Mesenchymal stem cell (in vitro differentiated cells and primary cell): Measurements from ENCODE around the gene COX10.
A peak's percentile ranks its signal among the peaks of the same experiment; 100 is the strongest.
"Not testable (repeated sequence)": the region's sequence is repeated elsewhere in the genome, so short reads cannot be mapped to it uniquely, and the experiment has no call there.

Source experiments
- DNase-seq: peaks from one replicate; pipeline ENCODE4 v3.0.0-alpha.2; 2013
- H2AFZ ChIP-seq: one replicate; pipeline ENCODE4 v1.6.1; 2013; ENCODE audit warnings: low read depth, mild to moderate bottlenecking, control low read depth, inconsistent platforms, low read length, moderate library complexity
- H2AK5ac ChIP-seq: 2 replicates; pipeline ENCODE4 v1.6.1; 2013; ENCODE audit warnings: low read length, moderate library complexity, mild to moderate bottlenecking, inconsistent platforms; ENCODE audit not compliant: severe bottlenecking
- H2BK120ac ChIP-seq: one replicate; pipeline ENCODE4 v1.6.1; 2013; ENCODE audit warnings: low read depth, mild to moderate bottlenecking, inconsistent platforms, low read length, moderate library complexity
- H2BK12ac ChIP-seq, 2 experiments: one replicate each; pipeline ENCODE4 v1.6.1; 2013; ENCODE audit warnings: inconsistent platforms in 2 of 2, low read length in 2 of 2, mild to moderate bottlenecking in 2 of 2, moderate library complexity in 2 of 2, control low read depth in 1 of 2
- H2BK15ac ChIP-seq: one replicate; pipeline ENCODE4 v1.6.1; 2013; ENCODE audit warnings: mild to moderate bottlenecking, low read depth, inconsistent platforms; ENCODE audit not compliant: poor library complexity, severe bottlenecking
- H2BK5ac ChIP-seq: 2 replicates; pipeline ENCODE4 v1.6.1; 2013; ENCODE audit warnings: low read depth, mild to moderate bottlenecking, low read length, control low read depth, inconsistent platforms; ENCODE audit not compliant: poor library complexity, severe bottlenecking
- H3K14ac ChIP-seq, 2 experiments: one replicate each; pipeline ENCODE4 v1.6.1; 2013; ENCODE audit warnings: inconsistent platforms in 2 of 2, low read length in 2 of 2, control low read depth in 1 of 2, mild to moderate bottlenecking in 1 of 2, moderate library complexity in 1 of 2
- H3K18ac ChIP-seq, 2 experiments: one replicate each; pipeline ENCODE4 v1.6.1; 2013; ENCODE audit warnings: inconsistent platforms in 2 of 2, low read length in 2 of 2, control low read depth in 1 of 2, low read depth in 1 of 2, mild to moderate bottlenecking in 1 of 2
- H3K23ac ChIP-seq, 2 experiments: one replicate each; pipeline ENCODE4 v1.6.1; 2013; ENCODE audit warnings: inconsistent platforms in 2 of 2, low read length in 2 of 2, mild to moderate bottlenecking in 2 of 2, moderate library complexity in 2 of 2, control low read depth in 1 of 2
- H3K27ac ChIP-seq: 2 replicates; pipeline ENCODE4 v1.5.1; 2013; ENCODE audit warnings: mild to moderate bottlenecking, moderate library complexity, low read length, control low read depth, inconsistent platforms; ENCODE audit not compliant: poor library complexity, severe bottlenecking
- H3K27me3 ChIP-seq, 2 experiments: 2 replicates each; pipeline versions ENCODE4 v1.6.1 to v1.7.0; 2013; ENCODE audit warnings: low read length in 2 of 2, mild to moderate bottlenecking in 2 of 2, moderate library complexity in 2 of 2, control low read depth in 1 of 2, inconsistent platforms in 1 of 2; ENCODE audit not compliant: control insufficient read depth in 1 of 2, insufficient read depth in 1 of 2
- H3K36me3 ChIP-seq, 2 experiments: 2 replicates each; pipeline versions ENCODE4 v1.6.1 to v1.7.0; 2013; ENCODE audit warnings: low read length in 2 of 2, control low read depth in 1 of 2, inconsistent platforms in 1 of 2, low read depth in 1 of 2, mild to moderate bottlenecking in 1 of 2; ENCODE audit not compliant: insufficient read depth in 2 of 2, control insufficient read depth in 1 of 2
- H3K4ac ChIP-seq, 2 experiments: one replicate each; pipeline ENCODE4 v1.6.1; 2013; ENCODE audit warnings: inconsistent platforms in 2 of 2, low read length in 2 of 2, mild to moderate bottlenecking in 2 of 2, moderate library complexity in 2 of 2, control low read depth in 1 of 2, low read depth in 1 of 2
- H3K4me1 ChIP-seq: 2 replicates; pipeline ENCODE4 v1.6.1; 2013; ENCODE audit warnings: low read depth, low read length, control low read depth; ENCODE audit not compliant: control insufficient read depth, insufficient read depth
- H3K4me2 ChIP-seq: 2 replicates; pipeline ENCODE4 v1.6.1; 2013; ENCODE audit warnings: low read length, mild to moderate bottlenecking, inconsistent platforms; ENCODE audit not compliant: poor library complexity, severe bottlenecking
- H3K4me3 ChIP-seq, 2 experiments: 2 replicates each; pipeline versions ENCODE4 v1.5.1 to v1.7.0; 2013; ENCODE audit warnings: low read length in 2 of 2, mild to moderate bottlenecking in 2 of 2, control low read depth in 1 of 2, low read depth in 1 of 2; ENCODE audit not compliant: insufficient read depth in 1 of 2
- H3K79me1 ChIP-seq: replicated peaks from 2 replicates; pipeline ENCODE4 v1.6.1; 2013; ENCODE audit warnings: mild to moderate bottlenecking, control low read depth, low read length, inconsistent platforms; ENCODE audit not compliant: poor library complexity, severe bottlenecking
- H3K9ac ChIP-seq: 2 replicates; pipeline ENCODE4 v1.7.0; 2013; ENCODE audit warnings: mild to moderate bottlenecking, low read length, moderate library complexity
- H3K9me3 ChIP-seq: 2 replicates; pipeline ENCODE4 v1.7.0; 2013; ENCODE audit warnings: mild to moderate bottlenecking, low read length; ENCODE audit not compliant: control insufficient read depth
- H4K8ac ChIP-seq: one replicate; pipeline ENCODE4 v1.6.1; 2013; ENCODE audit warnings: inconsistent platforms, mild to moderate bottlenecking, low read length, moderate library complexity
- H4K91ac ChIP-seq: one replicate; pipeline ENCODE4 v1.6.1; 2013; ENCODE audit warnings: mild to moderate bottlenecking, low read length, inconsistent platforms
- WGBS: methylation state at CpG from one replicate; pipeline ENCODE4 v1.1.7; 2013; ENCODE audit warnings: mixed read lengths; 5-methylcytosine and 5-hydroxymethylcytosine counted together

The COX10 gene

GRCh38 chr17:14227052-14227451 is 157.7 kb downstream of the COX10 start:
- no peak overlapping the region for H3K4me3 ChIP-seq
- no peak overlapping the region for H3K23ac ChIP-seq
- no peak overlapping the region for H3K4ac ChIP-seq
- H4K8ac ChIP-seq: no peak overlapping the region
- no peak overlapping the region for H2BK120ac ChIP-seq
- no peak overlapping the region for H2BK12ac ChIP-seq
- no peak overlapping the region for H3K9ac ChIP-seq
- DNase-seq: no peak
- H3K9me3 ChIP-seq: no peaks in the 10 kb centered on the region
- no peak overlapping the region for H3K14ac ChIP-seq
- no peak overlapping the region for H2BK15ac ChIP-seq
- no peak overlapping the region for H3K18ac ChIP-seq
- no peak overlapping the region for H3K27ac ChIP-seq
- no peaks in the 10 kb centered on the region for H3K79me1 ChIP-seq
- no peak overlapping the region for H2BK5ac ChIP-seq
- no peak overlapping the region for H3K4me2 ChIP-seq
- H4K91ac ChIP-seq: no peak overlapping the region
- 96% methylated on average over 7 of the region's 7 CpGs for WGBS
- no peak overlapping the region for H2AFZ ChIP-seq
- no peaks in the 10 kb centered on the region for H3K27me3 ChIP-seq
- H2AK5ac ChIP-seq: no peak overlapping the region
- no peaks in the 10 kb centered on the region for H3K4me1 ChIP-seq
- H3K36me3 ChIP-seq: no peaks in the 10 kb centered on the region

DNA sequence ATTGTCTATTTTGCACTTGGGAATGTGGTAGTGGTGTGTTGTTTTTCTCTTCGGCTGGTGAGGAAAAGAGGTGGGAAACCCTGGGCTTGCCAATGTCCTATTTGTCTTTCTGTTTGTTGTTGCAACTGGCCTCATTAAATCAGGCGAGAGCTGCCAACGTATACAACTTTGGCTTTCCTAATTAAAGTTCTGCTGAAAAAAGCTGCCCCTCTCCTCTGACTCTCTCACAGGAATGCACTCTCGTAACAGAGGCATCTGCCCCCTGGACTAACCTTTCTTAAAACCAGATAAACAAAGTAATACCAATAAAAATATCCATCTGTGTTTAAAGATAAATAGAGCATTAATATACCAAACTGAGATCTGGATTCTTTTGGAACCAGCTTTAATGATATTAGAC is 159.6 kb downstream of the COX10 start:
- DNase-seq: peak; percentile 13
- Histone ChIP-seq H2AK5ac (no peak overlapping the region), H3K18ac (no peak overlapping the region), H2BK12ac (no peak overlapping the region), H3K4me1 (no peaks in the 10 kb centered on the region), H3K4ac (no peak overlapping the region), H3K23ac (no peak overlapping the region), H2BK15ac (no peak overlapping the region), H3K36me3 (no peaks in the 10 kb centered on the region), H3K27me3 (no peaks in the 10 kb centered on the region), H3K4me3 (no peak overlapping the region), H3K14ac (no peak overlapping the region), H3K4me2 (no peak overlapping the region), H4K91ac (no peak overlapping the region), H2BK120ac (no peak overlapping the region), H3K79me1 (no peaks in the 10 kb centered on the region), H3K9ac (no peak overlapping the region), H3K9me3 (no peaks in the 10 kb centered on the region), H3K27ac (no peak overlapping the region), H2BK5ac (no peak overlapping the region), H4K8ac (no peak overlapping the region), H2AFZ (no peak overlapping the region)
- WGBS: 57% methylated on average over 4 of the region's 4 CpGs

DNA sequence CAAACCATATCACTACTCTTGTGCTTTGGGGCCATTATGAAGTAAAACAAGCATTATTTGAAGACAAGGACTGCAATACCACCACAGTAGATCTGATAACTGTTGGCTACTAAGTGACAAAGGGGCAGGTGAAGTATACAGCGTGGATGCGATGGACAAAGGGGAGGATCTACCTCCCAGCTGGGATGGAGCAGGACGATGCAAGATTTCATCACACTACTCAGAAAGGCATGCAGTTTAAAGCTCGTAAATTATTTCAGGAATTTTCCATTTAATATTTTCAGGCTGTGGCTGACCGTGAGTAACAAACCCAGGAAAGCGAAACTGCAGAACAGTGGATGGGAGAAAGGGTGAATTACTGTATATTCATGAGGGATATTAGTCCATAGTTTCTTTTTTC is 161.9 kb downstream of the COX10 start:
- peak; percentile 8 for DNase-seq
- not testable (repeated sequence) for H3K4me2 ChIP-seq, H2BK120ac ChIP-seq, H3K4me1 ChIP-seq, H2BK5ac ChIP-seq, H3K9me3 ChIP-seq, H3K27ac ChIP-seq, H2AK5ac ChIP-seq, H3K4ac ChIP-seq, H3K4me3 ChIP-seq, H3K18ac ChIP-seq, H3K14ac ChIP-seq, H4K8ac ChIP-seq, H3K23ac ChIP-seq, H4K91ac ChIP-seq, H2AFZ ChIP-seq, H2BK12ac ChIP-seq, H2BK15ac ChIP-seq, H3K27me3 ChIP-seq, H3K36me3 ChIP-seq, H3K9ac ChIP-seq, H3K79me1 ChIP-seq
- 100% methylated on average over 2 of the region's 6 CpGs for WGBS

DNA sequence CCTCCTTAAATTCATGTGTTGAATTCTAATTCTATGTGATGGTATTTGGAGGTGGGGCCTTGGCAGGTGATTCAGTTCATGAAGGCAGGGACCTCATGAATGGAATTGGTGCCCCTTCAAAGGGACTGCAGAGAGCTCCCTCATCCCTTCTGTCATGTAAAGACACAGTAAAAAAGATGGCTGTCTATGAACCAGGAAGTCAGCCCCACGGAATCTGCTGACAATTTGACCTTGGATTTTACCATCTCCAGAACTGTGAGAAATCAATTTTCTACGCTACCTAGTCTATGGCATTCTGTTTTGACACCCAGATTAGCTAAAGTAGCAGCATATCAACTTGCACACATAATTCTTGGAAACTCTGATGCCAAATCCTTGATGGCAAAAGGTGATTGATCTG is 165.7 kb downstream of the COX10 start:
- H4K8ac ChIP-seq, H2AK5ac ChIP-seq, H3K4ac ChIP-seq, H2AFZ ChIP-seq, H3K4me3 ChIP-seq, H3K14ac ChIP-seq, H3K4me2 ChIP-seq, H3K23ac ChIP-seq, H2BK120ac ChIP-seq, H2BK12ac ChIP-seq, H3K27me3 ChIP-seq, H2BK15ac ChIP-seq, H3K9ac ChIP-seq, H4K91ac ChIP-seq, DNase-seq, H3K36me3 ChIP-seq, H3K27ac ChIP-seq, H2BK5ac ChIP-seq, H3K4me1 ChIP-seq, H3K79me1 ChIP-seq, H3K9me3 ChIP-seq, H3K18ac ChIP-seq: not testable (repeated sequence)
- WGBS: 95% methylated on average over 2 of the region's 2 CpGs
